ENCODE data around the gene CELF2.

The CELF2 gene

GRCh38 chr10:11359869-11360268, 342.2 kb downstream of the CELF2 start:
- TF ChIP-seq ZNF565 (CRISPR knock-in tag; conservative IDR thresholded peaks at IDR 0.05; ENCODE audit: low read depth) (no peak), ARNTL (CRISPR knock-in tag; IDR thresholded peaks at IDR 0.05; ENCODE audit: borderline replicate concordance, low read depth) (no peak), CREB5 (CRISPR knock-in tag; IDR thresholded peaks at IDR 0.05; ENCODE audit: low read depth) (no peak), PPARA (CRISPR knock-in tag; IDR thresholded peaks at IDR 0.05; ENCODE audit: borderline replicate concordance) (no peak), GLIS3 (CRISPR knock-in tag; IDR thresholded peaks at IDR 0.05) (no peak), PATZ1 (CRISPR knock-in tag; IDR thresholded peaks at IDR 0.05; ENCODE audit: borderline replicate concordance) (no peak), ZC3H10 (CRISPR knock-in tag; IDR thresholded peaks at IDR 0.05) (no peak), RARB (CRISPR knock-in tag; IDR thresholded peaks at IDR 0.05) (no peak), CSDC2 (CRISPR knock-in tag; IDR thresholded peaks at IDR 0.05) (no peak), ESRRG (CRISPR knock-in tag; IDR thresholded peaks at IDR 0.05) (no peak), ZFP30 (CRISPR knock-in tag; IDR thresholded peaks at IDR 0.05) (no peak), OSR1 (CRISPR knock-in tag; IDR thresholded peaks at IDR 0.05) (no peak), TOX (CRISPR knock-in tag; IDR thresholded peaks at IDR 0.05; ENCODE audit: borderline replicate concordance) (no peak), TCF4 (CRISPR knock-in tag; IDR thresholded peaks at IDR 0.05; ENCODE audit: borderline replicate concordance) (no peak), ZNF8 (CRISPR knock-in tag; IDR thresholded peaks at IDR 0.05) (no peak)
- TF ChIP-seq, protein P1, sequence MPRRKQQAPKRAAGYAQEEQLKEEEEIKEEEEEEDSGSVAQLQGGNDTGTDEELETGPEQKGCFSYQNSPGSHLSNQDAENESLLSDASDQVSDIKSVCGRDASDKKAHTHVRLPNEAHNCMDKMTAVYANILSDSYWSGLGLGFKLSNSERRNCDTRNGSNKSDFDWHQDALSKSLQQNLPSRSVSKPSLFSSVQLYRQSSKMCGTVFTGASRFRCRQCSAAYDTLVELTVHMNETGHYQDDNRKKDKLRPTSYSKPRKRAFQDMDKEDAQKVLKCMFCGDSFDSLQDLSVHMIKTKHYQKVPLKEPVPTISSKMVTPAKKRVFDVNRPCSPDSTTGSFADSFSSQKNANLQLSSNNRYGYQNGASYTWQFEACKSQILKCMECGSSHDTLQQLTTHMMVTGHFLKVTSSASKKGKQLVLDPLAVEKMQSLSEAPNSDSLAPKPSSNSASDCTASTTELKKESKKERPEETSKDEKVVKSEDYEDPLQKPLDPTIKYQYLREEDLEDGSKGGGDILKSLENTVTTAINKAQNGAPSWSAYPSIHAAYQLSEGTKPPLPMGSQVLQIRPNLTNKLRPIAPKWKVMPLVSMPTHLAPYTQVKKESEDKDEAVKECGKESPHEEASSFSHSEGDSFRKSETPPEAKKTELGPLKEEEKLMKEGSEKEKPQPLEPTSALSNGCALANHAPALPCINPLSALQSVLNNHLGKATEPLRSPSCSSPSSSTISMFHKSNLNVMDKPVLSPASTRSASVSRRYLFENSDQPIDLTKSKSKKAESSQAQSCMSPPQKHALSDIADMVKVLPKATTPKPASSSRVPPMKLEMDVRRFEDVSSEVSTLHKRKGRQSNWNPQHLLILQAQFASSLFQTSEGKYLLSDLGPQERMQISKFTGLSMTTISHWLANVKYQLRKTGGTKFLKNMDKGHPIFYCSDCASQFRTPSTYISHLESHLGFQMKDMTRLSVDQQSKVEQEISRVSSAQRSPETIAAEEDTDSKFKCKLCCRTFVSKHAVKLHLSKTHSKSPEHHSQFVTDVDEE (CRISPR knock-in tag; IDR thresholded peaks at IDR 0.05): no peak
- TF ChIP-seq, protein P2, sequence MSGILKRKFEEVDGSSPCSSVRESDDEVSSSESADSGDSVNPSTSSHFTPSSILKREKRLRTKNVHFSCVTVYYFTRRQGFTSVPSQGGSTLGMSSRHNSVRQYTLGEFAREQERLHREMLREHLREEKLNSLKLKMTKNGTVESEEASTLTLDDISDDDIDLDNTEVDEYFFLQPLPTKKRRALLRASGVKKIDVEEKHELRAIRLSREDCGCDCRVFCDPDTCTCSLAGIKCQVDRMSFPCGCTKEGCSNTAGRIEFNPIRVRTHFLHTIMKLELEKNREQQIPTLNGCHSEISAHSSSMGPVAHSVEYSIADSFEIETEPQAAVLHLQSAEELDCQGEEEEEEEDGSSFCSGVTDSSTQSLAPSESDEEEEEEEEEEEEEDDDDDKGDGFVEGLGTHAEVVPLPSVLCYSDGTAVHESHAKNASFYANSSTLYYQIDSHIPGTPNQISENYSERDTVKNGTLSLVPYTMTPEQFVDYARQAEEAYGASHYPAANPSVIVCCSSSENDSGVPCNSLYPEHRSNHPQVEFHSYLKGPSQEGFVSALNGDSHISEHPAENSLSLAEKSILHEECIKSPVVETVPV (CRISPR knock-in tag; IDR thresholded peaks at IDR 0.05): no peak
- no peak for ATAC-seq

DNA sequence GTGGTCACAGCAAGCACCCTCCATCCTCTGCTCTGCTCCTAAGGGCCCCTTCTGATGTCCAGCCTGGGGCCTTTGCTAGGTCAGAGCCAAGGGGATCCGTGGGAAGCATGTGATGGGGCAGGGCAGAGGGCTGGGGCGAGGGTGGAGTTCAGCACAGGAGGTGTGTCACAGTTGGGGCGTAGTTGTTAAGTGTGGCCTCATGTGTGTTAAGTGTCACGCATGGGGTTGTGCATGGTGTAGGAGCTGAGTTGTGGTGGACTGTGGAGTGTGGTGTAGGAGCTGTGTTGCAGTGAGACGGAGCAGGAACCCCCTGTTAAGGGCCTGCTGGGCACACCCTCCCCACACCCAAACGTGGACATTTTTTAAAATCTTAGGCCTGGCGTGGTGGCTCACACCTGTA, 345.8 kb downstream of the CELF2 start:
- no peak for ATAC-seq
- TF ChIP-seq SNAI2 (CRISPR knock-in tag; IDR thresholded peaks at IDR 0.05): no peak
- TF ChIP-seq ARNTL (CRISPR knock-in tag; IDR thresholded peaks at IDR 0.05; ENCODE audit: borderline replicate concordance, low read depth): no peak
- no peak for TF ChIP-seq ZC3H10 (CRISPR knock-in tag; IDR thresholded peaks at IDR 0.05)
- TF ChIP-seq PPARA (CRISPR knock-in tag; IDR thresholded peaks at IDR 0.05; ENCODE audit: borderline replicate concordance): no peak
- no peak for TF ChIP-seq ZFP30 (CRISPR knock-in tag; IDR thresholded peaks at IDR 0.05)
- no peak for TF ChIP-seq ZFP3 (CRISPR knock-in tag; IDR thresholded peaks at IDR 0.05)
- no peak for TF ChIP-seq BACH2 (CRISPR knock-in tag; IDR thresholded peaks at IDR 0.05; ENCODE audit: borderline replicate concordance)
- no peak for TF ChIP-seq OSR1 (CRISPR knock-in tag; IDR thresholded peaks at IDR 0.05)
- TF ChIP-seq GLIS3 (CRISPR knock-in tag; IDR thresholded peaks at IDR 0.05): no peak
- TF ChIP-seq ZNF70 (CRISPR knock-in tag; IDR thresholded peaks at IDR 0.05): no peak
- TF ChIP-seq CREB5 (CRISPR knock-in tag; IDR thresholded peaks at IDR 0.05; ENCODE audit: low read depth): no peak
- no peak for TF ChIP-seq ZNF8 (CRISPR knock-in tag; IDR thresholded peaks at IDR 0.05)
- TF ChIP-seq POU6F1 (CRISPR knock-in tag; IDR thresholded peaks at IDR 0.05; ENCODE audit: borderline replicate concordance, low read depth): no peak
- TF ChIP-seq ZNF565 (CRISPR knock-in tag; conservative IDR thresholded peaks at IDR 0.05; ENCODE audit: low read depth): no peak
- no peak for TF ChIP-seq ISL1 (CRISPR knock-in tag; IDR thresholded peaks at IDR 0.05)

All from SK-N-SH treated with all-trans-retinoic acid at 6 μM for 48 hours (cell line).